ENCODE data around the gene ADGRL3. TPM values are rescaled to one million over a fixed set of nuclear protein-coding genes. Genes with fewer than 3 reads are reported as not detected.

The ADGRL3 gene
- total and polyA plus RNA-seq, 12 donors, result 2.4 to 182 (median 22.1) TPM

- H3K9me3 ChIP-seq (replicated peaks in 1 of 3), result no peaks in the 10 kb centered on the region
- H3K4me1 ChIP-seq (replicated peaks in 1 of 2), result peaks cover 0 to 11% of the 10 kb centered on the region in 2 donors
- no peaks in the 10 kb centered on the region for H3K36me3 ChIP-seq (replicated peaks in 1 of 2)
- H3K4me3 ChIP-seq, result no peak overlapping the region
- H3K27ac ChIP-seq, result no peak overlapping the region
- intact Hi-C loops (cut with DNase I), result no loop called here
- 89 to 98% (median 90%) methylated on average over 2 of the region's 2 CpGs for WGBS, 4 donors
- no peaks in the 10 kb centered on the region for H3K27me3 ChIP-seq
- no peak for DNase-seq
- TF ChIP-seq POLR2A (IDR thresholded peaks at IDR 0.05) (no peak), CTCF (IDR thresholded peaks at IDR 0.05) (no peak)
Measured at GRCh38 chr4:61445374-61446063, 245.4 kb downstream of the ADGRL3 start.

- no peaks in the 10 kb centered on the region for H3K9me3 ChIP-seq (replicated peaks in 1 of 3)
- TF ChIP-seq POLR2A (IDR thresholded peaks at IDR 0.05) (no peak), CTCF (IDR thresholded peaks at IDR 0.05) (no peak)
- no peak overlapping the region for H3K4me3 ChIP-seq
- H3K27ac ChIP-seq, result no peak overlapping the region
- intact Hi-C loops (cut with DNase I), result no loop called here
- H3K27me3 ChIP-seq, result no peaks in the 10 kb centered on the region
- H3K36me3 ChIP-seq (replicated peaks in 1 of 2), result no peaks in the 10 kb centered on the region
- DNase-seq, result no peak
- peaks cover 0 to 11% of the 10 kb centered on the region in 2 donors for H3K4me1 ChIP-seq (replicated peaks in 1 of 2)
Measured at GRCh38 chr4:61446941-61447340, 246.8 kb downstream of the ADGRL3 start.

- Histone ChIP-seq H3K27ac (no peak overlapping the region), H3K9me3 (replicated peaks in 1 of 3) (no peaks in the 10 kb centered on the region), H3K27me3 (no peaks in the 10 kb centered on the region), H3K4me3 (no peak overlapping the region), H3K36me3 (replicated peaks in 1 of 2) (no peaks in the 10 kb centered on the region), H3K4me1 (replicated peaks in 1 of 2) (peaks cover 0 to 14% of the 10 kb centered on the region in 2 donors)
- 87 to 95% (median 94%) methylated on average over 1 of the region's 1 CpG for WGBS, 4 donors
- DNase-seq, result no peak
- TF ChIP-seq CTCF (IDR thresholded peaks at IDR 0.05) (no peak), POLR2A (IDR thresholded peaks at IDR 0.05) (no peak)
- intact Hi-C loops (cut with DNase I), result no loop called here
Measured at GRCh38 chr4:61447918-61448317, 247.8 kb downstream of the ADGRL3 start.

- H3K27me3 ChIP-seq, result no peaks in the 10 kb centered on the region
- H3K4me1 ChIP-seq (replicated peaks in 1 of 2), result peaks cover 0 to 9% of the 10 kb centered on the region in 2 donors
- no peak overlapping the region for H3K4me3 ChIP-seq
- H3K9me3 ChIP-seq (replicated peaks in 1 of 3), result no peaks in the 10 kb centered on the region
- TF ChIP-seq CTCF (IDR thresholded peaks at IDR 0.05) (no peak), POLR2A (IDR thresholded peaks at IDR 0.05) (no peak)
- intact Hi-C loops (cut with DNase I), result no loop called here
- no peaks in the 10 kb centered on the region for H3K36me3 ChIP-seq (replicated peaks in 1 of 2)
- 70 to 87% (median 84%) methylated on average over 3 of the region's 3 CpGs for WGBS, 4 donors
- H3K27ac ChIP-seq, result no peak overlapping the region
- no peak for DNase-seq
Measured at GRCh38 chr4:61451935-61452334, 251.8 kb downstream of the ADGRL3 start.

Measured in adrenal gland (tissue), 12 donors.